SK-N-SH (cell line): Measurements from ENCODE around the gene CAMK2N1. TPM values are rescaled to one million over a fixed set of nuclear protein-coding genes. Genes with fewer than 3 reads are reported as not detected.

ENCODE experiments used
- EP300 ChIP-seq, 2 experiments: IDR thresholded peaks; 2 replicates each; pipeline versions ENCODE4 v1.4.0 to v1.6.1; 2012; ENCODE audit warnings: borderline replicate concordance in 1 of 2, low read depth in 1 of 2, low read length in 1 of 2
- EZH2phosphoT487 ChIP-seq: fragments of 200-600 bp; sonication (generic); IDR thresholded peaks from 2 replicates; pipeline ENCODE4 v1.6.1; 2017; ENCODE audit warnings: low read depth, mixed run types, mild to moderate bottlenecking, antibody characterized with exemption, moderate library complexity, borderline replicate concordance
- GABPA ChIP-seq: IDR thresholded peaks from 2 replicates; pipeline ENCODE4 v1.4.0; 2012; ENCODE audit warnings: low read depth, mild to moderate bottlenecking
- JUND ChIP-seq: IDR thresholded peaks from 2 replicates; pipeline ENCODE4 v1.4.0; 2012
- MXI1 ChIP-seq: IDR thresholded peaks from 2 replicates; pipeline ENCODE4 v1.6.1; 2012; ENCODE audit warnings: mild to moderate bottlenecking, low read depth, low read length, improper control_type of control experiment
- NFIC ChIP-seq: IDR thresholded peaks from 2 replicates; pipeline ENCODE4 v1.4.0; 2012; ENCODE audit warnings: borderline replicate concordance
- RAD21 ChIP-seq: IDR thresholded peaks from 2 replicates; pipeline ENCODE4 v1.6.1; 2012; ENCODE audit warnings: mild to moderate bottlenecking, low read length
- RFX5 ChIP-seq: IDR thresholded peaks from 2 replicates; pipeline ENCODE4 v1.6.1; 2012; ENCODE audit warnings: mild to moderate bottlenecking, improper control_type of control experiment, low read length
- RXRA ChIP-seq: IDR thresholded peaks from 2 replicates; pipeline ENCODE4 v1.4.0; 2012; ENCODE audit warnings: low read depth, mild to moderate bottlenecking, borderline replicate concordance
- SIN3A ChIP-seq: IDR thresholded peaks from 2 replicates; pipeline ENCODE4 v1.6.1; 2012; ENCODE audit warnings: low read depth, mild to moderate bottlenecking, low read length, moderate library complexity, borderline replicate concordance
- SMC3 ChIP-seq: IDR thresholded peaks from 2 replicates; pipeline ENCODE4 v1.6.1; 2012; ENCODE audit warnings: low read depth, low read length, improper control_type of control experiment
- polyA plus RNA-seq, 3 experiments: library from polyadenylated mRNA; depleted of rRNA; stranded (reverse); fragments of >200 nt; gene quantifications; 2 replicates each; pipeline ENCODE4 v1.2.3, GENCODE V29; 2012
- TF ChIP-seq, protein P1 (sequence below): IDR thresholded peaks from 2 replicates; pipeline ENCODE4 v1.6.1; 2012; ENCODE audit warnings: mild to moderate bottlenecking, low read depth, low read length, moderate library complexity
- TF ChIP-seq, protein P2 (sequence below): fragments of 150-350 bp; IDR thresholded peaks from 2 replicates; pipeline ENCODE4 v1.6.1; 2017; ENCODE audit warnings: antibody characterized with exemption, low read length, low read depth, borderline replicate concordance
- TF ChIP-seq, protein P3 (sequence below): IDR thresholded peaks from 2 replicates; pipeline ENCODE4; 2012
- TF ChIP-seq, protein P4 (sequence below): IDR thresholded peaks from 2 replicates; pipeline ENCODE4 v1.4.0; 2012; ENCODE audit warnings: low read depth, borderline replicate concordance

The CAMK2N1 gene
- polyA plus RNA-seq, 1 of the 3 experiments (the other 2 are of a cell fraction) = 5.3 TPM

DNA sequence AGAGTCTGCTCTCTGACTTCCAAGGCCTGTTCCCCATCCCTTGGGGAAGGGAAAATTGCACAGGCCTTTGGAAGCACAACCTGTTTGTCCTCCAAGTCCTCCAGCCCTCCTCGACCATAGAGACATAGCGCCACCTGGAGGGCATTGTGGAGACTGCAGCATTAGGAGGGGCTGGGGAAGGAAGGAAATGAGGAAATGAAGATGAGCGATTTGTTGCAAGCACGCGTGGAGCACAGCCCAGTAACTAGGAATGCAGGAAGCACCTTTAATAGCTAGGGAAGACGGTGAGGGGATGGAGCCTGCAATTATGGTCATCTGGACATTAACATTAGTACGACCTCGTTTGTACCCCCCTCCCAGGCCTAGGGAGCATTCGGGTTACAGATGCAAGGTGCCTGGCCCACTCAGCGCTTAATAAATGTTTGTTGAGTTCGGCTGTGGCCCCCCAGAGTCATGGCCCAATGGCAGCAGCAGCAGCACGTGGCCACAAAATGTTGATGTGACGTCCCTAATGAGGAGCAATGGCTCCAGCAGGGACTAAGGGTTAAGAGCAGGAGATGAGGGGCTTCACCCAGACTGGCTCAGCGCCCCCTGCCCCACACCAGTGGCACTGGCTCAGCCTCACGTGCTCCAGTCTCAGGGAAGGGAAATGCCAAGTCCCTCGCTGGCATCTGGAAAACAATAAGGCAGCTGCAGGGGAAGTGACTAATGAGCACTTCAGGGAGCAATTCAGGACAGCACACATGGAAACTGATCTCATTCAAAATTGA, 8.0 kb upstream of the CAMK2N1 start (continued):
- TF ChIP-seq RAD21 (peak; percentile 100), GABPA (no peak), NFIC (no peak), EP300 (IDR thresholded peaks at IDR 0.05; ENCODE audit: borderline replicate concordance in 1 of 2, low read depth in 1 of 2, low read length in 1 of 2) (no peak; a peak in 1 of 4 replicates), SIN3A (no peak), JUND (no peak; the same call in 1 of the 2 replicates), SMC3 (peak; percentile 99), MXI1 (no peak), RXRA (no peak), EZH2phosphoT487 (no peak), RFX5 (no peak; the same call in 1 of the 2 replicates)
- TF ChIP-seq, protein P1, sequence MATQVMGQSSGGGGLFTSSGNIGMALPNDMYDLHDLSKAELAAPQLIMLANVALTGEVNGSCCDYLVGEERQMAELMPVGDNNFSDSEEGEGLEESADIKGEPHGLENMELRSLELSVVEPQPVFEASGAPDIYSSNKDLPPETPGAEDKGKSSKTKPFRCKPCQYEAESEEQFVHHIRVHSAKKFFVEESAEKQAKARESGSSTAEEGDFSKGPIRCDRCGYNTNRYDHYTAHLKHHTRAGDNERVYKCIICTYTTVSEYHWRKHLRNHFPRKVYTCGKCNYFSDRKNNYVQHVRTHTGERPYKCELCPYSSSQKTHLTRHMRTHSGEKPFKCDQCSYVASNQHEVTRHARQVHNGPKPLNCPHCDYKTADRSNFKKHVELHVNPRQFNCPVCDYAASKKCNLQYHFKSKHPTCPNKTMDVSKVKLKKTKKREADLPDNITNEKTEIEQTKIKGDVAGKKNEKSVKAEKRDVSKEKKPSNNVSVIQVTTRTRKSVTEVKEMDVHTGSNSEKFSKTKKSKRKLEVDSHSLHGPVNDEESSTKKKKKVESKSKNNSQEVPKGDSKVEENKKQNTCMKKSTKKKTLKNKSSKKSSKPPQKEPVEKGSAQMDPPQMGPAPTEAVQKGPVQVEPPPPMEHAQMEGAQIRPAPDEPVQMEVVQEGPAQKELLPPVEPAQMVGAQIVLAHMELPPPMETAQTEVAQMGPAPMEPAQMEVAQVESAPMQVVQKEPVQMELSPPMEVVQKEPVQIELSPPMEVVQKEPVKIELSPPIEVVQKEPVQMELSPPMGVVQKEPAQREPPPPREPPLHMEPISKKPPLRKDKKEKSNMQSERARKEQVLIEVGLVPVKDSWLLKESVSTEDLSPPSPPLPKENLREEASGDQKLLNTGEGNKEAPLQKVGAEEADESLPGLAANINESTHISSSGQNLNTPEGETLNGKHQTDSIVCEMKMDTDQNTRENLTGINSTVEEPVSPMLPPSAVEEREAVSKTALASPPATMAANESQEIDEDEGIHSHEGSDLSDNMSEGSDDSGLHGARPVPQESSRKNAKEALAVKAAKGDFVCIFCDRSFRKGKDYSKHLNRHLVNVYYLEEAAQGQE = no peak
- TF ChIP-seq, protein P2, sequence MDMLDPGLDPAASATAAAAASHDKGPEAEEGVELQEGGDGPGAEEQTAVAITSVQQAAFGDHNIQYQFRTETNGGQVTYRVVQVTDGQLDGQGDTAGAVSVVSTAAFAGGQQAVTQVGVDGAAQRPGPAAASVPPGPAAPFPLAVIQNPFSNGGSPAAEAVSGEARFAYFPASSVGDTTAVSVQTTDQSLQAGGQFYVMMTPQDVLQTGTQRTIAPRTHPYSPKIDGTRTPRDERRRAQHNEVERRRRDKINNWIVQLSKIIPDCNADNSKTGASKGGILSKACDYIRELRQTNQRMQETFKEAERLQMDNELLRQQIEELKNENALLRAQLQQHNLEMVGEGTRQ = no peak
- TF ChIP-seq, protein P3, sequence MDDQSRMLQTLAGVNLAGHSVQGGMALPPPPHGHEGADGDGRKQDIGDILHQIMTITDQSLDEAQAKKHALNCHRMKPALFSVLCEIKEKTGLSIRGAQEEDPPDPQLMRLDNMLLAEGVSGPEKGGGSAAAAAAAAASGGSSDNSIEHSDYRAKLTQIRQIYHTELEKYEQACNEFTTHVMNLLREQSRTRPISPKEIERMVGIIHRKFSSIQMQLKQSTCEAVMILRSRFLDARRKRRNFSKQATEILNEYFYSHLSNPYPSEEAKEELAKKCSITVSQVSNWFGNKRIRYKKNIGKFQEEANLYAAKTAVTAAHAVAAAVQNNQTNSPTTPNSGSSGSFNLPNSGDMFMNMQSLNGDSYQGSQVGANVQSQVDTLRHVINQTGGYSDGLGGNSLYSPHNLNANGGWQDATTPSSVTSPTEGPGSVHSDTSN = no peak
- TF ChIP-seq, protein P4, sequence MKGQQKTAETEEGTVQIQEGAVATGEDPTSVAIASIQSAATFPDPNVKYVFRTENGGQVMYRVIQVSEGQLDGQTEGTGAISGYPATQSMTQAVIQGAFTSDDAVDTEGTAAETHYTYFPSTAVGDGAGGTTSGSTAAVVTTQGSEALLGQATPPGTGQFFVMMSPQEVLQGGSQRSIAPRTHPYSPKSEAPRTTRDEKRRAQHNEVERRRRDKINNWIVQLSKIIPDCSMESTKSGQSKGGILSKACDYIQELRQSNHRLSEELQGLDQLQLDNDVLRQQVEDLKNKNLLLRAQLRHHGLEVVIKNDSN = peak; percentile 68; the same call in 1 of the 2 replicates
